HL-60 (cell line): ENCODE results near the gene MYO5B.

Experiments
- DNase-seq, 2 experiments: peaks; one replicate each; pipeline ENCODE4 v3.0.0-alpha.2; 2010 to 2020; ENCODE audit warnings: low read depth in 1 of 2, low spot score in 1 of 2
- H3K27ac ChIP-seq: fragments of 250-450 bp; sonication (Bioruptor Pico); replicated peaks from 2 replicates; pipeline ENCODE4 v1.5.1; 2020; ENCODE audit warnings: mild to moderate bottlenecking, moderate library complexity
- H3K27me3 ChIP-seq: fragments of 250-450 bp; sonication (Bioruptor Pico); 2 replicates; pipeline ENCODE4 v1.5.1; 2021; ENCODE audit warnings: mild to moderate bottlenecking, moderate library complexity; ENCODE audit not compliant: insufficient read depth, poor library complexity, severe bottlenecking
- H3K4me3 ChIP-seq: replicated peaks from 2 replicates; pipeline ENCODE4 v1.5.1; 2011; ENCODE audit warnings: mild to moderate bottlenecking, control low read depth, low read length; ENCODE audit not compliant: insufficient read depth
- GABPA ChIP-seq: IDR thresholded peaks from 2 replicates; pipeline ENCODE4 v1.6.1; 2012; ENCODE audit warnings: low read depth
- POLR2AphosphoS5 ChIP-seq: IDR thresholded peaks from 2 replicates; pipeline ENCODE4 v1.6.1; 2012; ENCODE audit warnings: low read depth
- SPI1 ChIP-seq: IDR thresholded peaks from 2 replicates; pipeline ENCODE4 v1.6.1; 2012; ENCODE audit warnings: low read depth, mild to moderate bottlenecking, borderline replicate concordance
- TF ChIP-seq, protein P1 (sequence below): IDR thresholded peaks from 2 replicates; pipeline ENCODE4 v1.6.1; 2012; ENCODE audit warnings: low read depth; ENCODE audit not compliant: insufficient replicate concordance
- TF ChIP-seq, protein P2 (sequence below): IDR thresholded peaks from one replicate; pipeline ENCODE4 v1.5.1; 2011; ENCODE audit warnings: low read length, control low read depth, inconsistent platforms; ENCODE audit not compliant: insufficient read depth

Gene MYO5B

DNA sequence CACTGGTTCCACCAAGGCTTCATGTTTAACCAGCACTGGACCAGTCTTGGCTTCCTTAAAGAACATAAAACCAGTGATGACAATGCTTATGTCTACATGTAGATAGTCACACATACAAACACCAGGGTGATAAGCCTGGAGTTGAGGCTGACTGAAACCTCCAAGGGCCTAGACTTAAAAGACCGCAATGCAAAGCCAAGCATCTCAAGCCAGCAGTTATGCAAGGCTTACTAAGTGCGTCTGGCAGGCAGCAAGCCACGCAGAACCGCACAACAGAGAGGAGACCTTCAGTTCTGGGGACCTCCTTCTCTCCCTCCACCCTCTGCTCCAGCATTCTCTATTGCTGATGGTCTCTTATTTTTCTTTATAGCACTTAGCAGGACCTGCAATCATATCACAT lies 318.4 kb downstream of the MYO5B start:
- Histone ChIP-seq H3K4me3 (no peak overlapping the region), H3K27ac (no peak overlapping the region)

DNA sequence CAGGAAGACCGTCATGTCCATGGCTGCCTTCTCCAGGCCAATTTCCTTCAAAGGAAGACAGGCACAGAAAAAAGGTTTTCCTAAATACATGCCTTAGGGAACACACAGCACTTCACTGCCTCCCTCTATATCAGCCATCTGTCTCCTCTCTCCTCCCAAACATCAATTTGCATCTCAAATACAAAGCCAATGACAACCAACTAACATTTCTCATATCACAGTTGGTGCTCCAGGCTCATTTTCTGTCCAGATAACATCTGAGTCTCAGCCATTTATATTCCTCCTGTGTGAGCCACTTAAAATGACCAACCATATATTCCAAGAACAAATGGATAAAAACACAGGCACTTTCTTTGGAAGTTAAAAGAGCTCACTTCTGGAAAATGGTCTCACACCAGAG lies 319.2 kb downstream of the MYO5B start:
- H3K27me3 ChIP-seq, result peaks cover 3% of the 10 kb centered on the region
- TF ChIP-seq SPI1, result no peak
- TF ChIP-seq, protein P1, sequence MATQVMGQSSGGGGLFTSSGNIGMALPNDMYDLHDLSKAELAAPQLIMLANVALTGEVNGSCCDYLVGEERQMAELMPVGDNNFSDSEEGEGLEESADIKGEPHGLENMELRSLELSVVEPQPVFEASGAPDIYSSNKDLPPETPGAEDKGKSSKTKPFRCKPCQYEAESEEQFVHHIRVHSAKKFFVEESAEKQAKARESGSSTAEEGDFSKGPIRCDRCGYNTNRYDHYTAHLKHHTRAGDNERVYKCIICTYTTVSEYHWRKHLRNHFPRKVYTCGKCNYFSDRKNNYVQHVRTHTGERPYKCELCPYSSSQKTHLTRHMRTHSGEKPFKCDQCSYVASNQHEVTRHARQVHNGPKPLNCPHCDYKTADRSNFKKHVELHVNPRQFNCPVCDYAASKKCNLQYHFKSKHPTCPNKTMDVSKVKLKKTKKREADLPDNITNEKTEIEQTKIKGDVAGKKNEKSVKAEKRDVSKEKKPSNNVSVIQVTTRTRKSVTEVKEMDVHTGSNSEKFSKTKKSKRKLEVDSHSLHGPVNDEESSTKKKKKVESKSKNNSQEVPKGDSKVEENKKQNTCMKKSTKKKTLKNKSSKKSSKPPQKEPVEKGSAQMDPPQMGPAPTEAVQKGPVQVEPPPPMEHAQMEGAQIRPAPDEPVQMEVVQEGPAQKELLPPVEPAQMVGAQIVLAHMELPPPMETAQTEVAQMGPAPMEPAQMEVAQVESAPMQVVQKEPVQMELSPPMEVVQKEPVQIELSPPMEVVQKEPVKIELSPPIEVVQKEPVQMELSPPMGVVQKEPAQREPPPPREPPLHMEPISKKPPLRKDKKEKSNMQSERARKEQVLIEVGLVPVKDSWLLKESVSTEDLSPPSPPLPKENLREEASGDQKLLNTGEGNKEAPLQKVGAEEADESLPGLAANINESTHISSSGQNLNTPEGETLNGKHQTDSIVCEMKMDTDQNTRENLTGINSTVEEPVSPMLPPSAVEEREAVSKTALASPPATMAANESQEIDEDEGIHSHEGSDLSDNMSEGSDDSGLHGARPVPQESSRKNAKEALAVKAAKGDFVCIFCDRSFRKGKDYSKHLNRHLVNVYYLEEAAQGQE, result no peak
- TF ChIP-seq, protein P2, sequence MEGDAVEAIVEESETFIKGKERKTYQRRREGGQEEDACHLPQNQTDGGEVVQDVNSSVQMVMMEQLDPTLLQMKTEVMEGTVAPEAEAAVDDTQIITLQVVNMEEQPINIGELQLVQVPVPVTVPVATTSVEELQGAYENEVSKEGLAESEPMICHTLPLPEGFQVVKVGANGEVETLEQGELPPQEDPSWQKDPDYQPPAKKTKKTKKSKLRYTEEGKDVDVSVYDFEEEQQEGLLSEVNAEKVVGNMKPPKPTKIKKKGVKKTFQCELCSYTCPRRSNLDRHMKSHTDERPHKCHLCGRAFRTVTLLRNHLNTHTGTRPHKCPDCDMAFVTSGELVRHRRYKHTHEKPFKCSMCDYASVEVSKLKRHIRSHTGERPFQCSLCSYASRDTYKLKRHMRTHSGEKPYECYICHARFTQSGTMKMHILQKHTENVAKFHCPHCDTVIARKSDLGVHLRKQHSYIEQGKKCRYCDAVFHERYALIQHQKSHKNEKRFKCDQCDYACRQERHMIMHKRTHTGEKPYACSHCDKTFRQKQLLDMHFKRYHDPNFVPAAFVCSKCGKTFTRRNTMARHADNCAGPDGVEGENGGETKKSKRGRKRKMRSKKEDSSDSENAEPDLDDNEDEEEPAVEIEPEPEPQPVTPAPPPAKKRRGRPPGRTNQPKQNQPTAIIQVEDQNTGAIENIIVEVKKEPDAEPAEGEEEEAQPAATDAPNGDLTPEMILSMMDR, result no peak
- no peak for TF ChIP-seq POLR2AphosphoS5
- H3K4me3 ChIP-seq, result no peak overlapping the region
- no peak for DNase-seq
- H3K27ac ChIP-seq, result no peak overlapping the region

More for the DNA sequence above, 318.4 kb downstream of the MYO5B start:
- H3K27me3 ChIP-seq, result peaks cover 3% of the 10 kb centered on the region
- no peak for DNase-seq
- TF ChIP-seq SPI1, result no peak
- TF ChIP-seq GABPA, result no peak
- no peak for TF ChIP-seq POLR2AphosphoS5
- TF ChIP-seq, protein P2, result no peak
- TF ChIP-seq, protein P1, result no peak

DNA sequence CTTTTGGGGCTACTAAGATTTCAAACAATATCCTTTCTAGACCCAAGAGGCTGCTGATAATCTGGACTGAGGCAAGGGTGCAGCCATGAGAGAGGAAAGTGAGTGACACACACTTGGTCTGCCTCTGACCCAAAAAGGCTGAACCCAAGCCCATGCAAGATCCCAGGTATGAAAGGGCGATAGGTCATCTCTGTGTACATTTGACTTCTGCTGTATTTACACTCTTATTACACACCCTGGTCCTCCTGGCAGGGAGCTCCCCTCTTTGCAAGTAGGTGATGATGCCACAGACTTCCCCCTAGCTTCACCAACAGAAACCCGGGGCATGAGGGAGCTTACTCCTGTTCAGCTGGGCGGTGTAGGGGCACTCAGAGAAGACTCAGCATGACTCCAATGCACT lies 319.8 kb downstream of the MYO5B start:
- Histone ChIP-seq H3K27me3 (peaks cover 6% of the 10 kb centered on the region), H3K27ac (no peak overlapping the region)
- TF ChIP-seq, protein P2, result no peak
- TF ChIP-seq POLR2AphosphoS5 (no peak), SPI1 (no peak), GABPA (no peak)
- TF ChIP-seq, protein P1, result no peak

More for the DNA sequence above, 319.8 kb downstream of the MYO5B start:
- DNase-seq, result no peak
- no peak overlapping the region for H3K4me3 ChIP-seq
